A673 (cell line): ENCODE data around the gene RNF13. TPM values are rescaled to one million over a fixed set of nuclear protein-coding genes. Genes with fewer than 3 reads are reported as not detected.

Experiments
- BruUV-seq: library from RNA; stranded (reverse); fragments of 400-500 nt; replicated peaks from 2 replicates; lab custom pipeline; 2021; lab: Mats Ljungman, UMichigan
- CTCF ChIA-PET: fragments of 300-600 bp; sonication (Branson Sonifier 250); formaldehyde crosslinking; loops from one replicate; lab custom pipeline; 2022; ENCODE audit warnings: antibody characterized with exemption; lab: Charles Lee
- POLR2A ChIA-PET: fragments of 300-600 bp; sonication (Branson Sonifier 250); formaldehyde crosslinking; loops from one replicate; lab custom pipeline; 2022; ENCODE audit warnings: antibody characterized with exemption; ENCODE audit not compliant: low non-redundant PET; lab: Charles Lee
- DNase-seq: peaks from one replicate; pipeline ENCODE4 v3.0.0-alpha.2; 2015; ENCODE audit warnings: low spot score
- H3K27ac ChIP-seq: fragments of 200-600 bp; sonication (generic); 2 replicates; pipeline ENCODE4 v1.5.1; 2016; ENCODE audit warnings: mixed run types, low read depth, mild to moderate bottlenecking, mixed read lengths, antibody characterized with exemption, low read length; ENCODE audit not compliant: poor library complexity, severe bottlenecking
- H3K27me3 ChIP-seq: fragments of 200-600 bp; sonication (generic); replicated peaks from 2 replicates; pipeline ENCODE4 v1.6.1; 2017; ENCODE audit warnings: mixed run types, low read depth, mild to moderate bottlenecking, mixed read lengths, antibody characterized with exemption, low read length; ENCODE audit not compliant: insufficient read depth, poor library complexity
- H3K36me3 ChIP-seq: fragments of 200-600 bp; sonication (generic); 2 replicates; pipeline ENCODE4 v1.6.1; 2016; ENCODE audit warnings: mixed run types, mild to moderate bottlenecking, mixed read lengths, antibody characterized with exemption, low read length; ENCODE audit not compliant: insufficient read depth, poor library complexity, severe bottlenecking
- H3K4me1 ChIP-seq: fragments of 200-600 bp; sonication (generic); 2 replicates; pipeline ENCODE4 v1.6.1; 2017; ENCODE audit warnings: mixed run types, mild to moderate bottlenecking, mixed read lengths, antibody characterized with exemption, low read length; ENCODE audit not compliant: insufficient read depth, poor library complexity, severe bottlenecking
- H3K4me3 ChIP-seq: fragments of 200-600 bp; sonication (generic); 2 replicates; pipeline ENCODE4 v1.5.1; 2016; ENCODE audit warnings: low read depth, mixed run types, mild to moderate bottlenecking, mixed read lengths, low read length; ENCODE audit not compliant: poor library complexity, severe bottlenecking
- H3K9me3 ChIP-seq: fragments of 200-600 bp; sonication (generic); 2 replicates; pipeline ENCODE4 v1.6.1; 2016; ENCODE audit warnings: mixed run types, low read depth, mild to moderate bottlenecking, mixed read lengths, antibody characterized with exemption, low read length; ENCODE audit not compliant: poor library complexity, severe bottlenecking
- CTCF ChIP-seq: fragments of 300-800, 200-600 bp; sonication (generic); conservative IDR thresholded peaks from 2 replicates; pipeline ENCODE4 v1.5.1; 2017; ENCODE audit warnings: low read depth, mild to moderate bottlenecking, antibody characterized with exemption, low read length, moderate library complexity, mixed read lengths
- EZH2 ChIP-seq: fragments of 200-600 bp; sonication (generic); IDR thresholded peaks from 2 replicates; pipeline ENCODE4 v1.6.1; 2017; ENCODE audit warnings: borderline replicate concordance, low read depth, mild to moderate bottlenecking, mixed read lengths, antibody characterized with exemption, low read length; ENCODE audit not compliant: poor library complexity, severe bottlenecking
- intact Hi-C: fragments of 100-400 bp; cut with micrococcal nuclease; formaldehyde crosslinking; loops from one replicate; pipeline ENCODE4 v1.10.0; 2022; ENCODE audit not compliant: unreplicated experiment
- total RNA-seq: library from RNA; stranded (reverse); gene quantifications from 2 replicates; pipeline ENCODE4 v1.2.3, GENCODE V29; 2021

RNF13 gene
- total RNA-seq, 1 experiment from 2014 or later: 21.7 TPM

GRCh38 chr3:149796026-149796425, 17.0 kb upstream of the RNF13 start:
- H3K9me3 ChIP-seq: no peaks in the 10 kb centered on the region
- ChIA-PET POLR2A (no interaction called here), CTCF (no interaction called here)

GRCh38 chr3:149800693-149801092, 12.3 kb upstream of the RNF13 start:
- no peak overlapping the region for H3K27ac ChIP-seq
- H3K27me3 ChIP-seq: no peaks in the 10 kb centered on the region
- no peaks in the 10 kb centered on the region for H3K4me1 ChIP-seq
- no peaks in the 10 kb centered on the region for H3K36me3 ChIP-seq
- POLR2A ChIA-PET: no interaction called here
- CTCF ChIA-PET: no interaction called here
- no peak for DNase-seq
- H3K9me3 ChIP-seq: no peaks in the 10 kb centered on the region
- intact Hi-C loops: no loop called here
- TF ChIP-seq EZH2 (no peak), CTCF (no peak)
- no TSS peak for BruUV-seq
- H3K4me3 ChIP-seq: no peak overlapping the region

More at GRCh38 chr3:149796026-149796425, 17.0 kb upstream of the RNF13 start:
- Histone ChIP-seq H3K27ac (no peak overlapping the region), H3K27me3 (peaks cover 14% of the 10 kb centered on the region), H3K4me1 (no peaks in the 10 kb centered on the region), H3K36me3 (no peaks in the 10 kb centered on the region), H3K4me3 (no peak overlapping the region)
- TF ChIP-seq EZH2: no peak
- TF ChIP-seq CTCF: no peak
- no TSS peak for BruUV-seq
- no peak for DNase-seq
- intact Hi-C loops: no loop called here

GRCh38 chr3:149801195-149801594, 11.8 kb upstream of the RNF13 start:
- no peak overlapping the region for H3K4me3 ChIP-seq
- TF ChIP-seq EZH2 (no peak), CTCF (no peak)
- intact Hi-C loops: no loop called here
- no peak overlapping the region for H3K27ac ChIP-seq
- no TSS peak for BruUV-seq
- CTCF ChIA-PET: interaction anchor here (0.5 kb wide), 1 partner anchor 140 kb away, joined by 3 read pairs; no protein-coding TSS in a partner anchor
- H3K4me1 ChIP-seq: no peaks in the 10 kb centered on the region
- H3K36me3 ChIP-seq: no peaks in the 10 kb centered on the region
- H3K27me3 ChIP-seq: no peaks in the 10 kb centered on the region
- POLR2A ChIA-PET: interaction anchor here (0.5 kb wide), 1 partner anchor 7 kb away, joined by 4 read pairs; no protein-coding TSS in a partner anchor
- H3K9me3 ChIP-seq: no peaks in the 10 kb centered on the region
- DNase-seq: no peak
